ENCODE results near the gene MBP. TPM values are rescaled to one million over a fixed set of nuclear protein-coding genes. Genes with fewer than 3 reads are reported as not detected.

The MBP gene
- total RNA-seq, 2 experiments from 2014 or later: 38.9 to 40.4 TPM

DNA sequence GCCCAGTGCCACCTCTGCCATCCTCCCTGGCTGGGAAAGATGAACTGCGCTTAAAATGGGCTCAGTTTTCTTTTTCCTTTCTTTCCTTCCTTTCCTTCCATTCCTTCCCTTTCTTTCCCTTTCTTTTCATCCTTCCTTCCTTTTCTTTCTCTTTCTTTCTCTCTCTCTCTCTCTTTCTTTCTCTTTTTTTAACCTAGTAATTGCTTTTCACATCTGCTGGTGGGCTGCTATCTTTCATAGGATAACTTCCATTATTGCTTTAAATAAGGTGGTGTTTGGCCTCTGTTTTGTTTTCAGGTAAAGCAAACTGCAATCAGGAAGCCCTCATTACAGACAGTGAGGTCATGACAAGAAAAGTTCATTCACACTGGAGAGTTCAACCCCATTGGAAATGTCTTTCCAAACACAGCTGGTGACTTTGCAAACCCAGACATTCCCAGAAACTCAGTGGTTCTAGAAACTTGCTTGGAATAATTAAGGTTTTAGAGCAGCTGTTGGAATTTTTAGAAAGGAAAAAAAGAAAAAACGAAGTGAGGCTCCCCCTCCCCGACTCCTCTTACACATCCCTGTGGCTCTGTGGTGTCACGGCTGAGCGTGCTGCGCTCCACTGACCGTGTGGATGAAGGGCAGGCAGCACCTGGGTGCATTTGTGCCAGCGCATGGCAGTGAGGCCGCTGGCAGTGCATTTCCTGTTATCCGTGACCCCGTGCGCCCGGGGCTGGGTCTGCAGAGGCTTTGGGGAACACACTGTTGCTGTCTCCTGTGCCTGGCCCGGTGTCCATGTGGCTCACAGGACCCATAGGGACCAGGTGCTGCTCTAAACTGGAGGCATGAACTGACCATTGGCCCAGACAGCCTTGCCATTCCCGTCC is 76.9 kb downstream of the MBP start:
- H3K9me3 Mint-ChIP-seq: no peaks in the 10 kb centered on the region
- peaks cover 76% of the 10 kb centered on the region for H3K4me1 Mint-ChIP-seq (ENCODE audit: low read depth)
- intact Hi-C loops (cut with micrococcal nuclease): no loop called here
- peak overlapping the region; percentile 96 for H3K27ac Mint-ChIP-seq
- ChIA-PET POLR2A (interaction anchor here (0.7 to 2.1 kb wide), 8 partner anchors 8 to 233 kb away, joined by 3 to 14 read pairs (median 4); partner anchors contain the start of gene ZNF236), CTCF (interaction anchor here (0.6 to 11.9 kb wide), 14 partner anchors 10 to 253 kb away, joined by 3 to 88 read pairs (median 4); no protein-coding TSS in a partner anchor)
- peak; percentile 50 for DNase-seq
- H3K27me3 Mint-ChIP-seq: no peaks in the 10 kb centered on the region
- peak overlapping the region; percentile 81 for H3K4me3 Mint-ChIP-seq
- H3K36me3 Mint-ChIP-seq: peaks cover 10% of the 10 kb centered on the region

- Mint-ChIP-seq H3K9me3 (no peaks in the 10 kb centered on the region), H3K27ac (peak overlapping the region; percentile 96), H3K4me3 (peak overlapping the region; percentile 81), H3K36me3 (peaks cover 8% of the 10 kb centered on the region), H3K4me1 (ENCODE audit: low read depth) (peaks cover 72% of the 10 kb centered on the region), H3K27me3 (no peaks in the 10 kb centered on the region)
- peak; percentile 90 for DNase-seq
- ChIA-PET POLR2A (interaction anchor here (0.7 to 2.1 kb wide), 13 partner anchors 8 to 233 kb away, joined by 3 to 14 read pairs (median 4); partner anchors contain the start of genes MBP and ZNF236), CTCF (interaction anchor here (0.6 to 11.9 kb wide), 21 partner anchors 9 to 252 kb away, joined by 3 to 88 read pairs (median 5); no protein-coding TSS in a partner anchor)
- intact Hi-C loops (cut with micrococcal nuclease): loop anchor here (1.0 kb wide), 2 partner anchors 7 to 12 kb away; no protein-coding TSS in a partner anchor
Measured at GRCh38 chr18:77054606-77055428, 77.8 kb downstream of the MBP start.

DNA sequence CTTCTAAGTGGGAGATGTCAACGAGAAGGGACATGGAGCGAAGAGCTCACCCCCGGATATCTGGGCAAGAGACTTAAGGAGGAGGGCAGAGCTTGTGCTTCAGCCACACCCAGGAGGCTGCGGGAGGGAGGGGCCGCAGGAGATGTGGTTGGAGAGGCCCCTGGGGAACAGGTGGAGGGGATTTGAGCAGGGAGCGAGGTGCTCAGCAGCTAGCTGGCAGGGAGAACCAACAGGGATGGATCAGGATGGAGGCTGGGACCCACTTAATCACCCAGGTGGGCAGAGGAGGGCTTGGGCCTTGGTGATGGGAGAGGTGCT is 78.3 kb downstream of the MBP start:
- intact Hi-C loops (cut with micrococcal nuclease): loop anchor here (1.0 kb wide), 2 partner anchors 8 to 13 kb away; no protein-coding TSS in a partner anchor
- no peaks in the 10 kb centered on the region for H3K9me3 Mint-ChIP-seq
- ChIA-PET CTCF (interaction anchor here (0.7 to 11.9 kb wide), 15 partner anchors 8 to 252 kb away, joined by 3 to 88 read pairs (median 7); no protein-coding TSS in a partner anchor), POLR2A (interaction anchor here (0.7 to 2.1 kb wide), 12 partner anchors 9 to 78 kb away, joined by 3 to 14 read pairs (median 4); partner anchors contain the start of gene MBP)
- peaks cover 5% of the 10 kb centered on the region for H3K36me3 Mint-ChIP-seq
- H3K4me1 Mint-ChIP-seq (ENCODE audit: low read depth): peaks cover 70% of the 10 kb centered on the region
- peak overlapping the region; percentile 96 for H3K27ac Mint-ChIP-seq
- peak overlapping the region; percentile 81 for H3K4me3 Mint-ChIP-seq
- no peaks in the 10 kb centered on the region for H3K27me3 Mint-ChIP-seq
- DNase-seq: peak; percentile 65

DNA sequence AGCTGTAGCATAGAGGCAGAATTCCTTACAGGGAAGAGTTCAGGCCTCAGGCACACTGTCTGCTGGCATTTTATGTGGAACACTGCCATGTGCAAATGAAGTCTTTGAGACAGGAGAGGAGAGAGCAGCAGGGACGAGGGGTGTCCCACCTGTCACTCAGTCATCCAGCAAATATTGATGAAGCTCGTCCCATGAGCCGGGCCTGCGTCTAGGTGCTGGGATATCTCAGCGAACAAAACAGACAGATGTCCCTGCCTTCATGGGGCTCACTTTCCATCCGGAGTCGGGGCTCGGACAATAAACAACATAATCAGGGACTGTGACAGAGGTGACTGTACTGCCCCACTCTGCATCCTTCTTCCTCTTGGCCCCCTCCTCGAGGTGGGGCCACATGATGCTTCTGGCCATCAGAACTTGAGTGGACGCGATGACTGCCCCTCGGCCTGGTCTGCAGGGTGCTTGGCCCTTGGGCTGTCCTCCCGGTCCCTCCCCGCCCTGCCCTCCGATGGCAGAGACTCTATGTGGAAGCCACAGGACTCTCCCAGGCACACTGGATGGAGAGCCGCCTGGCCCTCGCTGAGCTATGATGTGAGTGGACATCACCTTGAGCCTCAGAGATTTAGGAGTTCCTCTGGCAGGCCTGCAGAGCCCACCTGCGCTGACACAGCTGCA is 78.8 kb downstream of the MBP start:
- Mint-ChIP-seq H3K36me3 (peaks cover 5% of the 10 kb centered on the region), H3K27ac (peak overlapping the region; percentile 96), H3K27me3 (no peaks in the 10 kb centered on the region), H3K4me1 (ENCODE audit: low read depth) (peaks cover 66% of the 10 kb centered on the region), H3K4me3 (peak overlapping the region; percentile 81), H3K9me3 (no peaks in the 10 kb centered on the region)
- DNase-seq: no peak
- CTCF ChIA-PET: interaction anchor here (0.7 to 11.9 kb wide), 15 partner anchors 8 to 251 kb away, joined by 3 to 88 read pairs (median 7); no protein-coding TSS in a partner anchor
- intact Hi-C loops (cut with micrococcal nuclease): loop anchor here (1.0 kb wide), 2 partner anchors 9 to 14 kb away; no protein-coding TSS in a partner anchor
- POLR2A ChIA-PET: interaction anchor here (0.7 to 2.1 kb wide), 11 partner anchors 9 to 78 kb away, joined by 3 to 14 read pairs (median 4); partner anchors contain the start of gene MBP

DNA sequence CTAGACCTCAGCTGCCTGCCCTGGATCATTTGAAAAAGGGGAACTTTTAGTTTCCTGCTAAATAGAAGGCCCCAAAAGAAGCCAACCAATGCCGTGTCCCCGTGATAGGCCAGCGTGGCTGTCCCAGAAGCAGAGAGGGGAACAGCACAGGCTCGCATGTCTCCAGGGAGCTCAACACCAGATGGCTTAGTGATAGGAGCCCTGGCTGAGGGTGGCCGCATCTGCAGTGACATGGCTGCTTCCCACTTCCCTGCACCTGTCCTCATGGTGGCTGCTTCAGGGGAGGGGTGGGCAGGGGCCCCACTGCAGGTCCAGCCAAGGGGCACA is 79.6 kb downstream of the MBP start:
- Mint-ChIP-seq H3K27me3 (no peaks in the 10 kb centered on the region), H3K36me3 (peaks cover 9% of the 10 kb centered on the region), H3K4me3 (no peak overlapping the region), H3K4me1 (ENCODE audit: low read depth) (peaks cover 68% of the 10 kb centered on the region), H3K27ac (peak overlapping the region; percentile 96), H3K9me3 (no peaks in the 10 kb centered on the region)
- intact Hi-C loops (cut with micrococcal nuclease): no loop called here
- CTCF ChIA-PET: interaction anchor here (1.8 to 11.9 kb wide), 4 partner anchors 13 to 251 kb away, joined by 10 to 88 read pairs (median 42); no protein-coding TSS in a partner anchor
- no peak for DNase-seq
- POLR2A ChIA-PET: interaction anchor here (0.6 kb wide), 1 partner anchor 75 kb away, joined by 4 read pairs; no protein-coding TSS in a partner anchor

GRCh38 chr18:77052297-77052982 is 80.1 kb downstream of the MBP start:
- intact Hi-C loops (cut with micrococcal nuclease): no loop called here
- peaks cover 11% of the 10 kb centered on the region for H3K36me3 Mint-ChIP-seq
- POLR2A ChIA-PET: interaction anchor here (0.6 to 0.9 kb wide), 2 partner anchors 18 to 76 kb away, joined by 3 to 4 read pairs; no protein-coding TSS in a partner anchor
- no peak for DNase-seq
- H3K27ac Mint-ChIP-seq: peak overlapping the region; percentile 96
- peaks cover 68% of the 10 kb centered on the region for H3K4me1 Mint-ChIP-seq (ENCODE audit: low read depth)
- CTCF ChIA-PET: interaction anchor here (4.9 to 11.9 kb wide), 3 partner anchors 13 to 69 kb away, joined by 20 to 88 read pairs (median 63); no protein-coding TSS in a partner anchor
- no peaks in the 10 kb centered on the region for H3K9me3 Mint-ChIP-seq
- no peak overlapping the region for H3K4me3 Mint-ChIP-seq
- no peaks in the 10 kb centered on the region for H3K27me3 Mint-ChIP-seq

- ChIA-PET CTCF (interaction anchor here (4.9 to 11.9 kb wide), 3 partner anchors 14 to 68 kb away, joined by 20 to 88 read pairs (median 63); no protein-coding TSS in a partner anchor), POLR2A (interaction anchor here (0.9 kb wide), 1 partner anchor 18 kb away, joined by 3 read pairs; no protein-coding TSS in a partner anchor)
- no peak for DNase-seq
- peaks cover 11% of the 10 kb centered on the region for H3K36me3 Mint-ChIP-seq
- no peaks in the 10 kb centered on the region for H3K27me3 Mint-ChIP-seq
- intact Hi-C loops (cut with micrococcal nuclease): loop anchor here (2.0 kb wide), 1 partner anchor 17 kb away; no protein-coding TSS in a partner anchor
- H3K4me3 Mint-ChIP-seq: no peak overlapping the region
- H3K9me3 Mint-ChIP-seq: no peaks in the 10 kb centered on the region
- H3K27ac Mint-ChIP-seq: peak overlapping the region; percentile 56
- H3K4me1 Mint-ChIP-seq (ENCODE audit: low read depth): peaks cover 64% of the 10 kb centered on the region
Measured at GRCh38 chr18:77051581-77052296, 80.8 kb downstream of the MBP start.

DNA sequence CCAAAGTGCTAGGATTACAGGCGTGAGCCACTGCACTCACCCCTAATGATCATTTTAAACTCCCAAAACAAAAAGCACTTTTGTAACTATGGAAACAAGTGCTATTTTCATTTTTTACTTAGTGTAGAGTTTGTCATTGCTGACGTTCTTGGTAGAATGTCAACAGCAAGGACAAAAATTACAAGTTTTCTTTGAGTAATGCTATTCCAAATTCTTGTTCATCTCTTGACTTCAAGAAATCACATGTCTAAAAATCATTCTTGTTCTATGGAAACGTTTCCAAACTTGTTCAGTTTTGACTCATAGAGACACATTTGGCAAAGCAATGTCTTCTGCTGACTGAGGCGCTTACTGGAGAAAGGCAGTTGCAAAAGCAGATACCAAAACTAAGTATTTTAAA is 82.6 kb downstream of the MBP start:
- no peak overlapping the region for H3K4me3 Mint-ChIP-seq
- no peaks in the 10 kb centered on the region for H3K27me3 Mint-ChIP-seq
- H3K27ac Mint-ChIP-seq: peak overlapping the region; percentile 79
- ChIA-PET POLR2A (interaction anchor here (0.9 to 1.4 kb wide), 4 partner anchors 13 to 81 kb away, joined by 3 to 8 read pairs (median 6); no protein-coding TSS in a partner anchor), CTCF (interaction anchor here (0.9 to 11.9 kb wide), 3 partner anchors 13 to 50 kb away, joined by 3 to 88 read pairs (median 3); no protein-coding TSS in a partner anchor)
- H3K4me1 Mint-ChIP-seq (ENCODE audit: low read depth): peaks cover 47% of the 10 kb centered on the region
- no peak for DNase-seq
- H3K9me3 Mint-ChIP-seq: no peaks in the 10 kb centered on the region
- peaks cover 11% of the 10 kb centered on the region for H3K36me3 Mint-ChIP-seq
- intact Hi-C loops (cut with micrococcal nuclease): loop anchor here (1.0 to 2.0 kb wide), 2 partner anchors 19 to 191 kb away; no protein-coding TSS in a partner anchor

- ChIA-PET POLR2A (no interaction called here), CTCF (interaction anchor here (1.0 to 11.9 kb wide), 2 partner anchors 48 to 125 kb away, joined by 3 to 88 read pairs; no protein-coding TSS in a partner anchor)
Measured at GRCh38 chr18:77047803-77048419, 84.7 kb downstream of the MBP start.

More at GRCh38 chr18:77047803-77048419, 84.7 kb downstream of the MBP start:
- no peak for DNase-seq
- Mint-ChIP-seq H3K9me3 (no peaks in the 10 kb centered on the region), H3K4me1 (ENCODE audit: low read depth) (peaks cover 36% of the 10 kb centered on the region), H3K27me3 (no peaks in the 10 kb centered on the region), H3K4me3 (no peak overlapping the region), H3K36me3 (peaks cover 22% of the 10 kb centered on the region), H3K27ac (peak overlapping the region; percentile 2)
- intact Hi-C loops (cut with micrococcal nuclease): no loop called here

Measured in activated CD4-positive, alpha-beta memory T cell treated with anti-CD3 and anti-CD28 coated beads for 36 hours (primary cell).